K562 (cell line): ENCODE results near the gene NAE1. TPM values are rescaled to one million over a fixed set of nuclear protein-coding genes. Genes with fewer than 3 reads are reported as not detected.
A peak's percentile ranks its signal among the peaks of the same experiment; 100 is the strongest.

Experiments
- ARID2 ChIP-seq: fragments of 450-650 bp; IDR thresholded peaks from 2 replicates; pipeline ENCODE4 v1.6.1; 2017; ENCODE audit warnings: antibody characterized with exemption, mild to moderate bottlenecking
- C11orf30 ChIP-seq: fragments of 450-650 bp; IDR thresholded peaks from 2 replicates; pipeline ENCODE4 v1.6.1; 2016; ENCODE audit warnings: low read depth, mild to moderate bottlenecking
- EP300 ChIP-seq: IDR thresholded peaks from 2 replicates; pipeline ENCODE4 v1.6.1; 2012; ENCODE audit warnings: low read length, improper control_type of control experiment
- FOXK1 ChIP-seq: sonication (generic); formaldehyde crosslinking; IDR thresholded peaks from 2 replicates; pipeline ENCODE4 v1.8.0; 2022; ENCODE audit warnings: missing genetic modification reagents, mild to moderate bottlenecking, borderline replicate concordance
- HNRNPH1 ChIP-seq: fragments of 200-400 bp; formaldehyde crosslinking; optimal IDR thresholded peaks from 2 replicates; pipeline ENCODE3; 2017; ENCODE audit warnings: low read depth, mild to moderate bottlenecking, low read length, moderate library complexity
- KDM2B ChIP-seq: fragments of 250-450 bp; sonication (Bioruptor Pico); IDR thresholded peaks from 2 replicates; pipeline ENCODE4 v1.8.0; 2021; ENCODE audit warnings: mild to moderate bottlenecking, moderate library complexity
- MTA2 ChIP-seq: fragments of 450-650 bp; IDR thresholded peaks from 2 replicates; pipeline ENCODE4 v1.6.1; 2016; ENCODE audit warnings: low read depth
- NELFE ChIP-seq: IDR thresholded peaks from 2 replicates; pipeline ENCODE4 v1.6.1; 2011; ENCODE audit warnings: mild to moderate bottlenecking; ENCODE audit not compliant: insufficient read depth, insufficient read length
- PRPF4 ChIP-seq: fragments of 200-400 bp; formaldehyde crosslinking; IDR thresholded peaks from one replicate; pipeline ENCODE4 v1.6.1; 2017; ENCODE audit warnings: low read length, low read depth, mild to moderate bottlenecking; ENCODE audit not compliant: insufficient read depth, poor library complexity, severe bottlenecking
- SRSF1 ChIP-seq: fragments of 200-400 bp; formaldehyde crosslinking; IDR thresholded peaks from 2 replicates; pipeline ENCODE4 v1.6.1; 2017; ENCODE audit warnings: mild to moderate bottlenecking, low read depth, low read length, moderate library complexity
- STAT5A ChIP-seq: IDR thresholded peaks from 2 replicates; pipeline ENCODE4 v1.6.1; 2012; ENCODE audit warnings: low read length, inconsistent platforms, borderline replicate concordance
- ZBTB33 ChIP-seq: sonication (generic); formaldehyde crosslinking; IDR thresholded peaks from 2 replicates; pipeline ENCODE4 v1.8.1; 2023; ENCODE audit warnings: mild to moderate bottlenecking, missing genetic modification reagents
- ZNF12 ChIP-seq: sonication (generic); formaldehyde crosslinking; IDR thresholded peaks from 2 replicates; pipeline ENCODE4 v1.4.0; 2020; ENCODE audit warnings: mild to moderate bottlenecking, missing genetic modification reagents
- ZNF311 ChIP-seq: fragments of 250-450 bp; sonication (Bioruptor Pico); IDR thresholded peaks from 2 replicates; pipeline ENCODE4 v1.4.0; 2020; ENCODE audit warnings: mild to moderate bottlenecking, moderate library complexity
- ZNF395 ChIP-seq: fragments of 200-800 bp; sonication (Bioruptor generic); IDR thresholded peaks from 2 replicates; pipeline ENCODE4 v1.6.1; 2017; ENCODE audit warnings: missing genetic modification characterization, missing compliant biosample characterization
- ZNF740 ChIP-seq, 3 experiments: fragments of 200-800 bp in 1 of 3; sonication (Bioruptor generic) in 1 of 3; sonication (generic) in 1 of 3; formaldehyde crosslinking in 1 of 3; IDR thresholded peaks; 2 replicates each; pipeline versions ENCODE4 v1.6.1 to v1.8.0; 2016 to 2022; ENCODE audit warnings: mild to moderate bottlenecking in 2 of 3, missing compliant biosample characterization in 2 of 3, missing genetic modification characterization in 2 of 3, missing genetic modification reagents in 1 of 3
- polyA plus RNA-seq, 8 experiments: library from polyadenylated mRNA; depleted of rRNA in 4 of 8; stranded (reverse) in 5 of 8; unstranded in 3 of 8; fragments of >200 nt; fragmentation: Nextera tagmentation in 2 of 8; fragmentation: Illumina TruSeq in 1 of 8; extraction: Ambion mirVana in 2 of 8; extraction: Trizol in 1 of 8; gene quantifications; 2 replicates each; pipeline versions ENCODE4 v1.2.1 to v1.2.3, GENCODE V29; 2011 to 2014; ENCODE audit warnings: inconsistent platforms in 1 of 8, missing spikeins in 1 of 8
- total RNA-seq, 7 experiments: library from RNA; depleted of rRNA in 6 of 7; stranded (reverse); fragments of >200 nt in 6 of 7; fragmentation: Illumina TruSeq in 2 of 7; extraction: Trizol in 2 of 7; gene quantifications; 2 replicates each; pipeline versions ENCODE4 v1.2.1 to v1.2.3, GENCODE V29; 2011 to 2021; ENCODE audit warnings: low replicate concordance in 1 of 7
- TF ChIP-seq, protein P1 (sequence below), 2 experiments: fragments of 250-450 bp in 1 of 2; fragments of 450-650 bp in 1 of 2; sonication (Bioruptor Pico) in 1 of 2; IDR thresholded peaks; 2 replicates each; pipeline versions ENCODE4 v1.6.1 to v1.8.0; 2016 to 2021; ENCODE audit warnings: mild to moderate bottlenecking in 2 of 2, moderate library complexity in 2 of 2, missing compliant biosample characterization in 1 of 2, missing genetic modification characterization in 1 of 2
- TF ChIP-seq, protein P2 (sequence below): sonication (generic); formaldehyde crosslinking; IDR thresholded peaks from 2 replicates; pipeline ENCODE4 v1.8.1; 2023; ENCODE audit warnings: mild to moderate bottlenecking, missing genetic modification reagents

NAE1 gene
- total and polyA plus RNA-seq, 9 of the 15 experiments (the other 6 are each of a cell fraction or from before 2014, with no cell fraction given), result 165 to 294 (median 230) TPM

GRCh38 chr16:66830422-66831404 lies at the start of gene NAE1 (continued):
- TF ChIP-seq ZNF740 (CRISPR knock-in tag; IDR thresholded peaks at IDR 0.05), result no peak
- no peak for TF ChIP-seq ZNF740 (tag; IDR thresholded peaks at IDR 0.05)
- 0 out of 2 replicates have a peak, but pooled peaks have one; percentile 2 for TF ChIP-seq ZNF12 (CRISPR knock-in tag)
- TF ChIP-seq STAT5A, result no peak; the same call in 1 of the 2 replicates
- no peak for TF ChIP-seq SRSF1
- TF ChIP-seq, protein P1, sequence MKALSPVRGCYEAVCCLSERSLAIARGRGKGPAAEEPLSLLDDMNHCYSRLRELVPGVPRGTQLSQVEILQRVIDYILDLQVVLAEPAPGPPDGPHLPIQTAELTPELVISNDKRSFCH (CRISPR knock-in tag; IDR thresholded peaks at IDR 0.05), result no peak
- TF ChIP-seq, protein P1 (tag; IDR thresholded peaks at IDR 0.05), result no peak
- no peak for TF ChIP-seq NELFE
- no peak for TF ChIP-seq HNRNPH1
- TF ChIP-seq EP300, result no peak
- no peak for TF ChIP-seq C11orf30
- TF ChIP-seq ZNF395 (CRISPR knock-in tag), result no peak
- peak; percentile 36 for TF ChIP-seq PRPF4
- TF ChIP-seq, protein P2, sequence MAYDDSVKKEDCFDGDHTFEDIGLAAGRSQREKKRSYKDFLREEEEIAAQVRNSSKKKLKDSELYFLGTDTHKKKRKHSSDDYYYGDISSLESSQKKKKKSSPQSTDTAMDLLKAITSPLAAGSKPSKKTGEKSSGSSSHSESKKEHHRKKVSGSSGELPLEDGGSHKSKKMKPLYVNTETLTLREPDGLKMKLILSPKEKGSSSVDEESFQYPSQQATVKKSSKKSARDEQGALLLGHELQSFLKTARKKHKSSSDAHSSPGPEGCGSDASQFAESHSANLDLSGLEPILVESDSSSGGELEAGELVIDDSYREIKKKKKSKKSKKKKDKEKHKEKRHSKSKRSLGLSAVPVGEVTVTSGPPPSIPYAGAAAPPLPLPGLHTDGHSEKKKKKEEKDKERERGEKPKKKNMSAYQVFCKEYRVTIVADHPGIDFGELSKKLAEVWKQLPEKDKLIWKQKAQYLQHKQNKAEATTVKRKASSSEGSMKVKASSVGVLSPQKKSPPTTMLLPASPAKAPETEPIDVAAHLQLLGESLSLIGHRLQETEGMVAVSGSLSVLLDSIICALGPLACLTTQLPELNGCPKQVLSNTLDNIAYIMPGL (CRISPR knock-in tag), result peak; percentile 91
- TF ChIP-seq KDM2B (CRISPR knock-in tag), result 0 out of 2 replicates have a peak, but pooled peaks have one; percentile 31
- no peak for TF ChIP-seq ZBTB33 (CRISPR knock-in tag)
- TF ChIP-seq FOXK1 (CRISPR knock-in tag), result no peak
- TF ChIP-seq ARID2, result no peak
- no peak for TF ChIP-seq MTA2
- TF ChIP-seq ZNF311, result no peak
